HCT116 (cell line): Measurements from ENCODE around the gene CEP152. TPM values are rescaled to one million over a fixed set of nuclear protein-coding genes. Genes with fewer than 3 reads are reported as not detected.

Experiments used
- ATAC-seq: fragments of 200-7000 bp; cut with Tn5 transposase; 2 replicates; pipeline ENCODE4 v1.9.1; 2020; ENCODE audit warnings: mild to moderate bottlenecking, moderate library complexity
- BruUV-seq: library from RNA; stranded (reverse); fragments of 400-500 nt; replicated peaks from 2 replicates; lab custom pipeline; 2021; lab: Mats Ljungman, UMichigan
- CTCF ChIA-PET: fragments of 300-600 bp; sonication (Branson Sonifier 250); formaldehyde crosslinking; loops from one replicate; lab custom pipeline; 2021; ENCODE audit warnings: antibody characterized with exemption; lab: Charles Lee
- POLR2A ChIA-PET: fragments of 300-600, 350-600 bp; sonication (Branson Sonifier 250); formaldehyde crosslinking; loops from one replicate; lab custom pipeline; 2021; ENCODE audit warnings: antibody characterized with exemption; lab: Charles Lee
- RAD21 ChIA-PET, 2 experiments: fragments of 300-600 bp; sonication (Branson Sonifier 250); formaldehyde crosslinking; loops; one replicate each; lab custom pipeline; 2023; ENCODE audit warnings: low total read pairs in 2 of 2; ENCODE audit not compliant: uncharacterized antibody in 2 of 2, unreplicated experiment in 2 of 2, low non-redundant PET in 1 of 2; lab: Charles Lee
- DNase-seq: peaks from one replicate; pipeline ENCODE4 v3.0.0-alpha.2; 2010; ENCODE audit warnings: low read depth, low spot score
- H2AFZ ChIP-seq: fragments of 200-600 bp; shearing (Covaris generic), sonication (generic); 2 replicates; pipeline ENCODE4 v1.6.1; 2017; ENCODE audit warnings: low read depth, mixed run types, mixed read lengths, antibody characterized with exemption, low read length; ENCODE audit not compliant: poor library complexity, severe bottlenecking
- H3K27ac ChIP-seq: 2 replicates; pipeline ENCODE4 v1.5.1; 2012; ENCODE audit warnings: low read depth, low read length
- H3K27me3 ChIP-seq: fragments of 200-600 bp; sonication (generic); 2 replicates; pipeline ENCODE4 v1.6.1; 2016; ENCODE audit warnings: mixed run types, low read length, mixed read lengths; ENCODE audit not compliant: insufficient read depth
- H3K36me3 ChIP-seq, 2 experiments: fragments of 200-500 bp in 1 of 2; fragments of 200-600 bp in 1 of 2; sonication (Bioruptor generic) in 1 of 2; sonication (generic) in 1 of 2; 2 replicates each; pipeline versions ENCODE4 v1.5.1 to v1.6.1; 2014 to 2016; ENCODE audit warnings: low read length in 2 of 2, inconsistent platforms in 1 of 2, mixed read lengths in 1 of 2, mixed run types in 1 of 2; ENCODE audit not compliant: insufficient read depth in 2 of 2, control insufficient read depth in 1 of 2
- H3K4me1 ChIP-seq, 2 experiments: fragments of 200-600 bp in 1 of 2; sonication (generic) in 1 of 2; 2 replicates each; pipeline versions ENCODE4 v1.5.1 to v1.6.1; 2012 to 2017; ENCODE audit warnings: low read length in 2 of 2, inconsistent platforms in 1 of 2, mild to moderate bottlenecking in 1 of 2, mixed read lengths in 1 of 2, mixed run types in 1 of 2, moderate library complexity in 1 of 2; ENCODE audit not compliant: insufficient read depth in 2 of 2, control insufficient read depth in 1 of 2
- H3K4me2 ChIP-seq: fragments of 200-600 bp; sonication (generic); 2 replicates; pipeline ENCODE4 v1.6.1; 2017; ENCODE audit warnings: mixed run types, low read length, mixed read lengths
- H3K4me3 ChIP-seq, 2 experiments: fragments of 200-600 bp in 1 of 2; sonication (generic) in 1 of 2; replicated peaks in 1 of 2; 2 replicates each; pipeline ENCODE4 v1.5.1; 2011 to 2016; ENCODE audit warnings: low read length in 2 of 2, control low read depth in 1 of 2, low read depth in 1 of 2, mild to moderate bottlenecking in 1 of 2, mixed read lengths in 1 of 2, mixed run types in 1 of 2
- H3K79me2 ChIP-seq: fragments of 200-600 bp; sonication (generic); 2 replicates; pipeline ENCODE4 v1.6.1; 2017; ENCODE audit warnings: mild to moderate bottlenecking, mixed run types, low read length, moderate library complexity, mixed read lengths; ENCODE audit not compliant: insufficient read depth
- H3K9ac ChIP-seq: fragments of 200-600 bp; sonication (generic); 2 replicates; pipeline ENCODE4 v1.6.1; 2016; ENCODE audit warnings: low read length, mixed read lengths
- H3K9me2 ChIP-seq: fragments of 200-600 bp; sonication (generic), shearing (Covaris generic); 2 replicates; pipeline ENCODE4 v1.6.1; 2017; ENCODE audit warnings: mixed run types, mild to moderate bottlenecking, moderate library complexity; ENCODE audit not compliant: insufficient read depth
- H3K9me3 ChIP-seq, 2 experiments: fragments of 200-500 bp in 1 of 2; fragments of 200-600 bp in 1 of 2; sonication (Bioruptor generic) in 1 of 2; sonication (generic) in 1 of 2; 2 replicates each; pipeline ENCODE4 v1.6.1; 2014 to 2017; ENCODE audit warnings: low read length in 2 of 2, mixed read lengths in 2 of 2, inconsistent platforms in 1 of 2, low read depth in 1 of 2, mild to moderate bottlenecking in 1 of 2, mixed run types in 1 of 2, moderate library complexity in 1 of 2; ENCODE audit not compliant: control insufficient read depth in 1 of 2, insufficient read depth in 1 of 2
- H4K20me1 ChIP-seq: fragments of 200-600 bp; sonication (generic), shearing (Covaris generic); 2 replicates; pipeline ENCODE4 v1.6.1; 2017; ENCODE audit warnings: mixed run types, mild to moderate bottlenecking, moderate library complexity; ENCODE audit not compliant: insufficient read depth
- CBX3 ChIP-seq: IDR thresholded peaks from 2 replicates; pipeline ENCODE4 v1.6.1; 2012; ENCODE audit warnings: low read depth
- CEBPB ChIP-seq: IDR thresholded peaks from 2 replicates; pipeline ENCODE4 v1.6.1; 2012; ENCODE audit warnings: low read depth
- CTCF ChIP-seq, 3 experiments: fragments of 200-600 bp in 1 of 3; sonication (generic) in 1 of 3; IDR thresholded peaks in 2 of 3; conservative IDR thresholded peaks in 1 of 3; 2 replicates each; pipeline ENCODE4 v1.5.1; 2012 to 2017; ENCODE audit warnings: low read depth in 2 of 3, low read length in 2 of 3, antibody characterized with exemption in 1 of 3, borderline replicate concordance in 1 of 3, control low read depth in 1 of 3, mild to moderate bottlenecking in 1 of 3, mixed read lengths in 1 of 3, mixed run types in 1 of 3, moderate library complexity in 1 of 3; ENCODE audit not compliant: insufficient read depth in 1 of 3
- EZH2 ChIP-seq: fragments of 200-600 bp; sonication (generic); IDR thresholded peaks from 2 replicates; pipeline ENCODE4 v1.6.1; 2017; ENCODE audit warnings: antibody characterized with exemption, mixed run types
- EZH2phosphoT487 ChIP-seq: fragments of 200-600 bp; IDR thresholded peaks from 2 replicates; pipeline ENCODE4 v1.6.1; 2018; ENCODE audit warnings: antibody characterized with exemption, borderline replicate concordance
- FOSL1 ChIP-seq: IDR thresholded peaks from 2 replicates; pipeline ENCODE4 v1.6.1; 2012; ENCODE audit warnings: low read depth
- JUND ChIP-seq: IDR thresholded peaks from 2 replicates; pipeline ENCODE4 v1.6.1; 2012
- MAX ChIP-seq: IDR thresholded peaks from 2 replicates; pipeline ENCODE4 v1.6.1; 2012
- POLR2AphosphoS5 ChIP-seq: IDR thresholded peaks from 2 replicates; pipeline ENCODE4 v1.6.1; 2011; ENCODE audit warnings: mild to moderate bottlenecking, low read depth, low read length, moderate library complexity
- RAD21 ChIP-seq: IDR thresholded peaks from 2 replicates; pipeline ENCODE4 v1.6.1; 2012; ENCODE audit warnings: low read depth, mild to moderate bottlenecking
- REST ChIP-seq: IDR thresholded peaks from 2 replicates; pipeline ENCODE4 v1.6.1; 2012; ENCODE audit warnings: low read depth
- SIN3A ChIP-seq: IDR thresholded peaks from 2 replicates; pipeline ENCODE4 v1.6.1; 2012; ENCODE audit warnings: low read depth
- SRF ChIP-seq: IDR thresholded peaks from 2 replicates; pipeline ENCODE4 v1.6.1; 2012; ENCODE audit warnings: low read depth
- ZNF274 ChIP-seq: fragments of 200-500 bp; sonication (Bioruptor generic); IDR thresholded peaks from 2 replicates; pipeline ENCODE4 v1.6.1; 2014; ENCODE audit warnings: mild to moderate bottlenecking, low read depth, low read length, inconsistent platforms
- intact Hi-C: fragments of 100-400 bp; cut with micrococcal nuclease; formaldehyde crosslinking; loops from 2 replicates; pipeline ENCODE4 v1.10.0; 2022
- total RNA-seq: library from RNA; stranded (reverse); gene quantifications from one replicate; pipeline ENCODE4 v1.2.1, GENCODE V29; 2021; ENCODE audit not compliant: unreplicated experiment

CEP152 gene
- total RNA-seq, 1 experiment from 2014 or later, result 19.7 TPM

GRCh38 chr15:48696627-48697312, 114.1 kb downstream of the CEP152 start:
- no peak for DNase-seq

GRCh38 chr15:48695827-48696573, 114.9 kb downstream of the CEP152 start:
- H3K9me3 ChIP-seq, result no peaks in the 10 kb centered on the region
- BruUV-seq, result no TSS peak
- H3K79me2 ChIP-seq, result no peaks in the 10 kb centered on the region
- no peak overlapping the region for H2AFZ ChIP-seq
- H3K9me2 ChIP-seq, result no peaks in the 10 kb centered on the region
- RAD21 ChIA-PET, result no interaction called here
- H4K20me1 ChIP-seq, result no peaks in the 10 kb centered on the region
- DNase-seq (no peak), ATAC-seq (no peak)
- H3K4me2 ChIP-seq, result no peak overlapping the region
- intact Hi-C loops, result no loop called here
- no peaks in the 10 kb centered on the region for H3K27me3 ChIP-seq
- H3K27ac ChIP-seq, result no peak overlapping the region
- POLR2A ChIA-PET, result no interaction called here
- no peaks in the 10 kb centered on the region for H3K4me1 ChIP-seq
- H3K4me3 ChIP-seq, result no peak overlapping the region
- no peak overlapping the region for H3K9ac ChIP-seq
- CTCF ChIA-PET, result no interaction called here
- no peaks in the 10 kb centered on the region for H3K36me3 ChIP-seq
- no peak for TF ChIP-seq SRF
- TF ChIP-seq FOSL1, result no peak
- no peak for TF ChIP-seq POLR2AphosphoS5
- no peak for TF ChIP-seq RAD21
- no peak for TF ChIP-seq CEBPB
- no peak for TF ChIP-seq CBX3
- no peak for TF ChIP-seq JUND
- no peak for TF ChIP-seq REST
- no peak for TF ChIP-seq SIN3A
- no peak for TF ChIP-seq ZNF274
- no peak for TF ChIP-seq CTCF (IDR thresholded peaks at IDR 0.05 in 2 of 3, conservative IDR thresholded peaks at IDR 0.05 in 1 of 3; ENCODE audit: borderline replicate concordance in 1 of 3, insufficient read depth in 1 of 3, low read depth in 2 of 3, low read length in 2 of 3)
- no peak for TF ChIP-seq EZH2
- no peak for TF ChIP-seq MAX
- no peak for TF ChIP-seq EZH2phosphoT487

More at GRCh38 chr15:48696627-48697312, 114.1 kb downstream of the CEP152 start:
- Histone ChIP-seq H3K27me3 (no peaks in the 10 kb centered on the region), H3K79me2 (no peaks in the 10 kb centered on the region), H3K9me2 (no peaks in the 10 kb centered on the region), H3K27ac (no peak overlapping the region), H3K36me3 (no peaks in the 10 kb centered on the region), H3K4me2 (no peak overlapping the region), H3K9ac (no peak overlapping the region), H2AFZ (no peak overlapping the region), H3K9me3 (no peaks in the 10 kb centered on the region), H3K4me3 (no peak overlapping the region), H3K4me1 (no peaks in the 10 kb centered on the region), H4K20me1 (no peaks in the 10 kb centered on the region)
- ChIA-PET RAD21 (no interaction called here), CTCF (no interaction called here), POLR2A (no interaction called here)
- intact Hi-C loops, result no loop called here
- no TSS peak for BruUV-seq
- no peak for ATAC-seq
- TF ChIP-seq SIN3A (no peak), EZH2 (no peak), CEBPB (no peak)
